Neural progenitor cell (in vitro differentiated cells): ENCODE data around the gene FOXF2. TPM values are rescaled to one million over a fixed set of nuclear protein-coding genes. Genes with fewer than 3 reads are reported as not detected.

ENCODE experiments used
- DNase-seq: peaks from one replicate; pipeline ENCODE4 v3.0.0-alpha.2; 2016; ENCODE audit warnings: low spot score
- H2AFZ ChIP-seq: fragments of 200-600 bp; sonication (generic); replicated peaks from 2 replicates; pipeline ENCODE4 v1.6.1; 2016; ENCODE audit warnings: antibody characterized with exemption
- H3F3A ChIP-seq: fragments of 200-600 bp; sonication (generic); 2 replicates; pipeline ENCODE4 v1.6.1; 2016; ENCODE audit warnings: antibody characterized with exemption, low read depth
- H3K27ac ChIP-seq: fragments of 200-600 bp; sonication (generic); 2 replicates; pipeline ENCODE4 v1.5.1; 2016; ENCODE audit warnings: mild to moderate bottlenecking
- H3K27me3 ChIP-seq: fragments of 200-600 bp; sonication (generic); 2 replicates; pipeline ENCODE4 v1.6.1; 2016; ENCODE audit warnings: mild to moderate bottlenecking, moderate library complexity
- H3K36me3 ChIP-seq: fragments of 200-600 bp; sonication (generic); 2 replicates; pipeline ENCODE4 v1.5.1; 2016
- H3K4me1 ChIP-seq: fragments of 200-600 bp; sonication (generic); 2 replicates; pipeline ENCODE4 v1.6.1; 2016; ENCODE audit warnings: mixed run types
- H3K4me2 ChIP-seq: fragments of 200-600 bp; sonication (generic); 2 replicates; pipeline ENCODE4 v1.6.1; 2016
- H3K4me3 ChIP-seq: fragments of 200-600 bp; sonication (generic); 2 replicates; pipeline ENCODE4 v1.5.1; 2016
- H3K79me2 ChIP-seq: fragments of 200-600 bp; sonication (generic); 2 replicates; pipeline ENCODE4 v1.6.1; 2016; ENCODE audit warnings: low read depth
- H3K9ac ChIP-seq: fragments of 200-600 bp; sonication (generic); 2 replicates; pipeline ENCODE4 v1.6.1; 2016
- H3K9me3 ChIP-seq: fragments of 200-600 bp; sonication (generic); 2 replicates; pipeline ENCODE4 v1.5.1; 2016; ENCODE audit warnings: low read depth
- H4K20me1 ChIP-seq: fragments of 200-600 bp; sonication (generic); 2 replicates; pipeline ENCODE4 v1.6.1; 2016; ENCODE audit warnings: low read depth
- H3K27ac Mint-ChIP-seq: 3 replicates; pipeline ENCODE4 v1.8.0; 2021; ENCODE audit warnings: mixed read lengths
- H3K27me3 Mint-ChIP-seq: 2 replicates; pipeline ENCODE4 v1.8.0; 2022; ENCODE audit warnings: low read depth, mild to moderate bottlenecking, inconsistent platforms, moderate library complexity, mixed read lengths; ENCODE audit not compliant: insufficient read depth
- H3K36me3 Mint-ChIP-seq: 3 replicates; pipeline ENCODE4 v1.8.0; 2021; ENCODE audit warnings: mixed read lengths
- H3K4me1 Mint-ChIP-seq: 3 replicates; pipeline ENCODE4 v1.8.0; 2021; ENCODE audit warnings: mixed read lengths
- H3K4me3 Mint-ChIP-seq: 3 replicates; pipeline ENCODE4 v1.8.0; 2021; ENCODE audit warnings: mild to moderate bottlenecking, moderate library complexity, mixed read lengths
- H3K9me3 Mint-ChIP-seq: 3 replicates; pipeline ENCODE4 v1.8.0; 2020; ENCODE audit warnings: mixed read lengths
- EZH2 ChIP-seq: fragments of 200-600 bp; sonication (generic); IDR thresholded peaks from 2 replicates; pipeline ENCODE4 v1.6.1; 2017; ENCODE audit warnings: antibody characterized with exemption, mild to moderate bottlenecking, moderate library complexity
- EZH2phosphoT487 ChIP-seq: fragments of 200-600 bp; sonication (generic); IDR thresholded peaks from 2 replicates; pipeline ENCODE4 v1.6.1; 2017; ENCODE audit warnings: antibody characterized with exemption
- total RNA-seq: library from RNA; depleted of rRNA; stranded (reverse); fragments of >200 nt; gene quantifications from 2 replicates; pipeline ENCODE4 v1.2.3, GENCODE V29; 2015; ENCODE audit warnings: low replicate concordance
- TF ChIP-seq, protein P1 (sequence below): fragments of 200-600 bp; sonication (generic); IDR thresholded peaks from 2 replicates; pipeline ENCODE4 v1.5.1; 2017; ENCODE audit warnings: antibody characterized with exemption, mild to moderate bottlenecking

FOXF2 gene
- total RNA-seq, 1 donor from 2014 or later: not detected

DNA sequence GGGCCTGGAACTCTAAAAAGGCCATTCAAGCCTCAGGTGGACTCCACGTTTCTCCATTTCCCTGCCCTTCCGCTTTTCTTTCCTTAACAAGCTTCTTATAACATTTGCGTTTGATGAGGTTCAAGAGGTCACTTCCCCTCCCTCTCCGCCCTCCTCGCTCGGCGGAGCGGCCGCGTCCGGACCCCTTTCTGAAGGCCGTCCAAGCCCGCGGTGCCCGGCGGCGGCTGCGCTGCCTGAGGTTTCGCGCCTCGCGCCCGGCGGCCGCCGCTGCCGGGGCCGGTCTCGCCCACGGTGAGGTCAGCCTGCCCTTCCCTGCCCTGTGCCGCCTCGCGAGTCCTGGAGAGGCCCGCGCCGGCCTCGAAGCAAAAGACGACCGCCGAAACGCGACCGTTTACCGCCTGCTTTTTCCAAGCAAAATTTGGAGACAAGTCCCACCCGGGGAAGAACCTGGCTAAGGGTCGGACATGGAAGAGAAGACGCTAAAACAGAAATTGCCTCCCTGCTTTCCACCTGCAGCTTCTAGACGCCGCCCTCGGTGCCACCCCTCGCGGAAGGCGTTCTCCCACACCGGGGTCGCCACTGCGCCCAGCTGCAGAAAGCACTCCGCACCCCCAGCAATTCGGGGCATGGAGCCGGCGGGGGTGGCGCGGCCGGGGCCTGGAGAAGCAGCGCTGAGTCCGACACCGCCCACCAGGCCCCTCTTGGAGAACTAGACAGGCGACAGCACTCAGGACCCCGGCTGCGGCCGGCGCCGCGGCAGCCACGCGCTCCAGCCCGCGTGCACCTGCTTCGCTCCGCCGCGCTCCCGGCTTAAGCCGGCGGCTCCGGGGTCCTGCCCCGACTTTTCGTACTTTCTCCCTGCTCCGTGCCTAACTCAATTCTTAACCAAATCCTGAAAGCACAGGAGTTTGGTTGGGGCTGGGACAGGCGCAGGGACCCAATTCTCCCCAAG, 11.0 kb upstream of the FOXF2 start:
- TF ChIP-seq, protein P1, sequence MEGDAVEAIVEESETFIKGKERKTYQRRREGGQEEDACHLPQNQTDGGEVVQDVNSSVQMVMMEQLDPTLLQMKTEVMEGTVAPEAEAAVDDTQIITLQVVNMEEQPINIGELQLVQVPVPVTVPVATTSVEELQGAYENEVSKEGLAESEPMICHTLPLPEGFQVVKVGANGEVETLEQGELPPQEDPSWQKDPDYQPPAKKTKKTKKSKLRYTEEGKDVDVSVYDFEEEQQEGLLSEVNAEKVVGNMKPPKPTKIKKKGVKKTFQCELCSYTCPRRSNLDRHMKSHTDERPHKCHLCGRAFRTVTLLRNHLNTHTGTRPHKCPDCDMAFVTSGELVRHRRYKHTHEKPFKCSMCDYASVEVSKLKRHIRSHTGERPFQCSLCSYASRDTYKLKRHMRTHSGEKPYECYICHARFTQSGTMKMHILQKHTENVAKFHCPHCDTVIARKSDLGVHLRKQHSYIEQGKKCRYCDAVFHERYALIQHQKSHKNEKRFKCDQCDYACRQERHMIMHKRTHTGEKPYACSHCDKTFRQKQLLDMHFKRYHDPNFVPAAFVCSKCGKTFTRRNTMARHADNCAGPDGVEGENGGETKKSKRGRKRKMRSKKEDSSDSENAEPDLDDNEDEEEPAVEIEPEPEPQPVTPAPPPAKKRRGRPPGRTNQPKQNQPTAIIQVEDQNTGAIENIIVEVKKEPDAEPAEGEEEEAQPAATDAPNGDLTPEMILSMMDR: no peak
- TF ChIP-seq EZH2phosphoT487 (peak; percentile 96), EZH2 (peak; percentile 99)
- H3K4me2 ChIP-seq: peak overlapping the region; percentile 68
- no peaks in the 10 kb centered on the region for H3K9me3 ChIP-seq
- peak overlapping the region; percentile 8 for H2AFZ ChIP-seq
- peaks cover 100% of the 10 kb centered on the region for H3K27me3 ChIP-seq
- Mint-ChIP-seq H3K36me3 (no peaks in the 10 kb centered on the region), H3K27me3 (peaks cover 78% of the 10 kb centered on the region), H3K4me1 (peaks cover 16% of the 10 kb centered on the region), H3K27ac (no peak overlapping the region), H3K4me3 (peak overlapping the region; percentile 63), H3K9me3 (peaks cover 13% of the 10 kb centered on the region)
- peak; percentile 79 for DNase-seq
- peak overlapping the region; percentile 22 for H3K4me3 ChIP-seq
- H3K9ac ChIP-seq: no peak overlapping the region
- no peak overlapping the region for H3K27ac ChIP-seq
- peaks cover 66% of the 10 kb centered on the region for H4K20me1 ChIP-seq
- peaks cover 10% of the 10 kb centered on the region for H3F3A ChIP-seq
- no peaks in the 10 kb centered on the region for H3K79me2 ChIP-seq
- peaks cover 15% of the 10 kb centered on the region for H3K4me1 ChIP-seq
- H3K36me3 ChIP-seq: no peaks in the 10 kb centered on the region

DNA sequence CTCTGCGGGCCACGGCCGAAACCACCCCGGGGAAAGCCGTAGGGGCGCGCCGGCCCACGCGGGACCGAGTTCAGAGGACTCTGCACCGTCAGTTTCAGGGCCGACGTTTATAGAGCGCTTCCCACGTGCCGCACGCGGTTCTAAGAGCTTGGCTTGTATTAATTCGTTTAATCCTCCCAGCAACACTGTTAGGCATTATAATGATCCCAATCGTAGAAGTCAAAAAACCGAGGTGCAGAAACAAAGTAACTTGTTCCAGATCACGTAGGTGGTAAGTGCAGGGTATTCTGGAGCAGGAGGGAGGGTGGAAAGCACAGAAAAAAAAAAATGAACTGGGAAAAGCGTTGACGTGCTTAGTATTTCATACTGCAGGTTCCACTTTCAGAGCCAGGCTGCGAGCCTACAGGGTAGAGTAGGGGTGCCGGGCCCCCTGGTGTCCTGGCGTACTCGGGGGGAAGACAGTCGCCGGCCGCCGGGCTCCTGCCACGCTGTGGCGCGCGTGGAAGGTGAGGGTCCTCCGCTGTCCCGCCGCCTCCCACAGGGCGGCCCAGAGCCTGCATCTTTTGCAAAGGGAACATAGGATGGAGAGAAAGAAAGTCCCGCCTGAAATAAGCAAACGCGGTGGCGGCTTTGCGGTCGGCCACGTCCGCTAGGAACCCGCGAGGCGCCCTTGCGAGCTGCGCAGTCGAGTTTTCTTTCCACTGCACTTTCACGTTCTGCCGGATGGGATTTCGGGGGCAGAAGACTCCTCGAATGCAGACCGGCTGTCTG, 10.2 kb upstream of the FOXF2 start:
- no peak overlapping the region for H3K4me3 Mint-ChIP-seq
- Histone ChIP-seq H3K4me3 (peak overlapping the region; percentile 22), H3K9ac (no peak overlapping the region), H3K79me2 (no peaks in the 10 kb centered on the region), H3K27ac (no peak overlapping the region), H3F3A (peaks cover 10% of the 10 kb centered on the region), H3K27me3 (peaks cover 100% of the 10 kb centered on the region), H3K9me3 (no peaks in the 10 kb centered on the region), H3K36me3 (no peaks in the 10 kb centered on the region), H2AFZ (no peak overlapping the region), H3K4me1 (peaks cover 24% of the 10 kb centered on the region), H4K20me1 (peaks cover 75% of the 10 kb centered on the region), H3K4me2 (peak overlapping the region; percentile 68)
- peaks cover 76% of the 10 kb centered on the region for H3K27me3 Mint-ChIP-seq
- H3K27ac Mint-ChIP-seq: no peak overlapping the region
- DNase-seq: peak; percentile 48
- H3K4me1 Mint-ChIP-seq: peaks cover 18% of the 10 kb centered on the region
- H3K9me3 Mint-ChIP-seq: peaks cover 13% of the 10 kb centered on the region
- peak; percentile 53 for TF ChIP-seq EZH2phosphoT487
- TF ChIP-seq EZH2: peak; percentile 95
- TF ChIP-seq, protein P1: no peak
- H3K36me3 Mint-ChIP-seq: no peaks in the 10 kb centered on the region

DNA sequence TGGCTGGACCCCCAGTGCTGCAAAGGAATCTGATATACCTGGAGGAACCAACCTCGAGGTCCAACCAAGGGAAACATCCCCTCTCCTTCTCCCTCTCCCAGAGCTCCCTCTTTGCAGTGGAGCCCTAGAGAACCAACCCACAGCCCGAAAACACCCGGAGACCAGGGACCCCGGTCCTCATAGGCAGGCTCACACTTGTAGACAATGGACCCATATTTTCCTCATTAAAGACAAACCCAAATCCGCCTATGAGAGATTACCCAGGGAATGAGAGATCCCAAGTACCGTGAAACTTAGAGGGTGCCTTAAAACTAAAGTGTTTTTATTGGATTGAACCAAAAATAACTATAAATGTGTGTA, 9.6 kb upstream of the FOXF2 start:
- Mint-ChIP-seq H3K9me3 (peaks cover 13% of the 10 kb centered on the region), H3K4me3 (peak overlapping the region; percentile 3), H3K27me3 (peaks cover 76% of the 10 kb centered on the region), H3K27ac (no peak overlapping the region), H3K4me1 (peaks cover 18% of the 10 kb centered on the region), H3K36me3 (no peaks in the 10 kb centered on the region)
- peaks cover 10% of the 10 kb centered on the region for H3F3A ChIP-seq
- H3K79me2 ChIP-seq: no peaks in the 10 kb centered on the region
- TF ChIP-seq, protein P1: no peak
- TF ChIP-seq EZH2 (no peak), EZH2phosphoT487 (no peak)
- peaks cover 24% of the 10 kb centered on the region for H3K4me1 ChIP-seq
- H3K27ac ChIP-seq: no peak overlapping the region
- no peak overlapping the region for H3K9ac ChIP-seq
- peaks cover 100% of the 10 kb centered on the region for H3K27me3 ChIP-seq
- H3K36me3 ChIP-seq: no peaks in the 10 kb centered on the region
- no peak for DNase-seq
- peaks cover 80% of the 10 kb centered on the region for H4K20me1 ChIP-seq
- H3K4me3 ChIP-seq: no peak overlapping the region
- H3K4me2 ChIP-seq: no peak overlapping the region
- no peaks in the 10 kb centered on the region for H3K9me3 ChIP-seq
- H2AFZ ChIP-seq: no peak overlapping the region
